SJSA1 (cell line): ENCODE data around the gene ANK2. TPM values are rescaled to one million over a fixed set of nuclear protein-coding genes. Genes with fewer than 3 reads are reported as not detected.

Source experiments
- DNase-seq, 2 experiments: peaks; one replicate each; pipeline ENCODE4 v3.0.0-alpha.2; 2015 to 2020; ENCODE audit warnings: low spot score in 2 of 2, low read depth in 1 of 2
- H3K27ac ChIP-seq: fragments of 250-450 bp; sonication (Bioruptor Pico); 2 replicates; pipeline ENCODE4 v1.5.1; 2020; ENCODE audit warnings: mild to moderate bottlenecking, moderate library complexity
- H3K27me3 ChIP-seq: fragments of 250-450 bp; sonication (Bioruptor Pico); replicated peaks from 2 replicates; pipeline ENCODE4 v1.5.1; 2020; ENCODE audit warnings: mild to moderate bottlenecking, moderate library complexity
- H3K36me3 ChIP-seq: fragments of 250-450 bp; sonication (Bioruptor Pico); 2 replicates; pipeline ENCODE4 v1.5.1; 2020; ENCODE audit warnings: mild to moderate bottlenecking
- H3K4me1 ChIP-seq: fragments of 250-450 bp; sonication (Bioruptor Pico); replicated peaks from 2 replicates; pipeline ENCODE4 v1.6.1; 2021; ENCODE audit warnings: mild to moderate bottlenecking
- H3K4me3 ChIP-seq: fragments of 250-450 bp; sonication (Bioruptor Pico); 2 replicates; pipeline ENCODE4 v1.5.1; 2020; ENCODE audit warnings: mild to moderate bottlenecking
- H3K9me3 ChIP-seq: fragments of 250-450 bp; sonication (Bioruptor Pico); replicated peaks from 2 replicates; pipeline ENCODE4 v1.5.1; 2020; ENCODE audit warnings: mild to moderate bottlenecking
- total RNA-seq: library from RNA; depleted of rRNA; stranded (reverse); fragments of >200 nt; shearing (Covaris generic); gene quantifications from 2 replicates; pipeline ENCODE4 v1.2.3, GENCODE V29; 2014

Gene ANK2
- total RNA-seq, 1 experiment from 2014 or later, result 3.4 TPM

GRCh38 chr4:113411496-113411938 is 362.1 kb downstream of the ANK2 start:
- H3K27ac ChIP-seq, result no peak overlapping the region
- DNase-seq, result peak in 1 of 2 experiments; percentile 13
- peaks cover 21% of the 10 kb centered on the region for H3K4me1 ChIP-seq
- H3K36me3 ChIP-seq, result no peaks in the 10 kb centered on the region
- no peaks in the 10 kb centered on the region for H3K9me3 ChIP-seq
- no peak overlapping the region for H3K4me3 ChIP-seq
- H3K27me3 ChIP-seq, result no peaks in the 10 kb centered on the region

- Histone ChIP-seq H3K9me3 (no peaks in the 10 kb centered on the region; the same call in 1 of the 2 replicates), H3K36me3 (no peaks in the 10 kb centered on the region), H3K4me3 (no peak overlapping the region), H3K27me3 (no peaks in the 10 kb centered on the region), H3K27ac (no peak overlapping the region), H3K4me1 (no peaks in the 10 kb centered on the region)
- DNase-seq, result no peak
These were observed 370.2 kb downstream of the ANK2 start for GRCh38 chr4:113419631-113420030.

GRCh38 chr4:113420938-113421337 is 371.5 kb downstream of the ANK2 start:
- H3K9me3 ChIP-seq, result no peaks in the 10 kb centered on the region; the same call in 1 of the 2 replicates
- DNase-seq, result no peak
- H3K27ac ChIP-seq, result no peak overlapping the region
- no peaks in the 10 kb centered on the region for H3K4me1 ChIP-seq
- H3K27me3 ChIP-seq, result no peaks in the 10 kb centered on the region
- H3K4me3 ChIP-seq, result no peak overlapping the region
- H3K36me3 ChIP-seq, result no peaks in the 10 kb centered on the region

DNA sequence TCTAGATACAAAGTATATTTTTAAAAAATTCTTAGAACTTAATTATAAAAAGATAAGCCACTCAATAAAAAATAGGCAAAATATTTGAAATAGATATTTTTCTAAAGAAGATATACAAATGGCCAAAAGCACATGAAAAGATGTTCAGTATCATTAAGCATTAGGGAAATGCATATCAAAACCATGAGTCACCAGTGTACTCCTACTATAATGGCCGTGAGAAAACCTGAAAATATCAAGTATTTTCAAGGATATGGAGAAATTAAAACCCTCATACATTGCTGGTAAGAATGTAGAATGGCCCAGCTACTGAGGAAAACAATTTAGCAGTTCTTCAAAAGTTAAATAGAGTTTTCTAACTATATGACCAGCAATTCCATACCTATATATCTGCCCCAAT is 374.2 kb downstream of the ANK2 start:
- no peaks in the 10 kb centered on the region; the same call in 1 of the 2 replicates for H3K9me3 ChIP-seq
- H3K36me3 ChIP-seq, result no peaks in the 10 kb centered on the region
- no peak for DNase-seq
- H3K4me1 ChIP-seq, result no peaks in the 10 kb centered on the region
- no peak overlapping the region for H3K4me3 ChIP-seq
- H3K27me3 ChIP-seq, result no peaks in the 10 kb centered on the region
- no peak overlapping the region for H3K27ac ChIP-seq

DNA sequence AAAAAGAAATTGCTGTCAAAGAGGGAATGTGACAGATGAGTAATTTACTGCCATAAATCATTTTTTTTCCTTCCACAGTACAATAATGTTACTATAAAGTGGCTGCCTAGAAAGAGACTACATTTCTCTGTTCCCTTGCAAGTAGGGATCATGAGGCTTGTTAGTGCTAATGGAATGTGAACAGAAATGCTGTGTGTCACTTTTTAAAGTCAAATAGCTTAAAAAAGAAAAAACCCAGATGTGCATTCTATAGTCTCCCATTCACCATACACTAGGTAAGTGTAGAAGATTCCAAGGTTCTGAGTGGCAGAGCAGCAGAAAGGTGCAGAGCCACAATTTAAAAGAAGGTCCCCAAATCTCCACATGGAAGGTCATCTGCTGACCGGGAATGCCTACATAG is 383.7 kb downstream of the ANK2 start:
- H3K27ac ChIP-seq, result no peak overlapping the region
- H3K9me3 ChIP-seq, result no peaks in the 10 kb centered on the region
- no peak overlapping the region for H3K4me3 ChIP-seq
- peaks cover 37% of the 10 kb centered on the region for H3K4me1 ChIP-seq
- no peaks in the 10 kb centered on the region for H3K36me3 ChIP-seq
- DNase-seq, result no peak
- H3K27me3 ChIP-seq, result no peaks in the 10 kb centered on the region
